HepG2 (cell line): ENCODE data around the gene DUSP16. TPM values are rescaled to one million over a fixed set of nuclear protein-coding genes. Genes with fewer than 3 reads are reported as not detected.

ENCODE experiments used
- BRCA1 ChIP-seq: sonication (generic); formaldehyde crosslinking; IDR thresholded peaks from 2 replicates; pipeline ENCODE4 v1.4.0; 2020; ENCODE audit warnings: missing genetic modification reagents
- CCDC6 ChIP-seq: sonication (generic); formaldehyde crosslinking; IDR thresholded peaks from 2 replicates; pipeline ENCODE4 v1.8.1; 2022; ENCODE audit warnings: mild to moderate bottlenecking, missing genetic modification reagents, moderate library complexity
- ELF1 ChIP-seq: sonication (generic); formaldehyde crosslinking; IDR thresholded peaks from 2 replicates; pipeline ENCODE4 v1.4.0; 2020; ENCODE audit warnings: missing genetic modification reagents
- MAFF ChIP-seq: IDR thresholded peaks from 2 replicates; pipeline ENCODE4 v1.6.1; 2011; ENCODE audit warnings: low read depth, low read length, improper control_type of control experiment
- MZF1 ChIP-seq: sonication (generic); formaldehyde crosslinking; IDR thresholded peaks from 2 replicates; pipeline ENCODE4 v1.8.1; 2023; ENCODE audit warnings: mild to moderate bottlenecking, missing genetic modification reagents, borderline replicate concordance
- NBN ChIP-seq: fragments of 450-650 bp; conservative IDR thresholded peaks from 2 replicates; pipeline ENCODE4 v1.6.1; 2017
- PAWR ChIP-seq: sonication (generic); formaldehyde crosslinking; IDR thresholded peaks from 2 replicates; pipeline ENCODE4 v1.4.0; 2020; ENCODE audit warnings: missing genetic modification reagents, mild to moderate bottlenecking, borderline replicate concordance
- POLR2G ChIP-seq: fragments of 200-400 bp; formaldehyde crosslinking; IDR thresholded peaks from 2 replicates; pipeline ENCODE4 v1.6.1; 2018; ENCODE audit warnings: mild to moderate bottlenecking, low read depth, low read length, moderate library complexity
- RELA ChIP-seq: sonication (generic); formaldehyde crosslinking; IDR thresholded peaks from 2 replicates; pipeline ENCODE4 v1.4.0; 2020; ENCODE audit warnings: missing genetic modification reagents
- TBX2 ChIP-seq: sonication (generic); formaldehyde crosslinking; IDR thresholded peaks from 2 replicates; pipeline ENCODE4 v1.5.0; 2020; ENCODE audit warnings: missing genetic modification reagents, mild to moderate bottlenecking, borderline replicate concordance
- ZNF256 ChIP-seq: sonication (generic); formaldehyde crosslinking; conservative IDR thresholded peaks from 2 replicates; pipeline ENCODE4 v1.4.0; 2020; ENCODE audit warnings: missing genetic modification reagents
- ZNF572 ChIP-seq: sonication (generic); formaldehyde crosslinking; IDR thresholded peaks from 2 replicates; pipeline ENCODE4 v1.5.1; 2020; ENCODE audit warnings: mild to moderate bottlenecking, missing genetic modification reagents
- polyA plus RNA-seq, 8 experiments: library from polyadenylated mRNA; depleted of rRNA in 3 of 8; stranded (reverse) in 7 of 8; unstranded in 1 of 8; fragments of >200 nt; fragmentation: Illumina TruSeq in 4 of 8; extraction: Trizol in 4 of 8; gene quantifications; 2 replicates each; pipeline versions ENCODE4 v1.2.1 to v1.2.3, GENCODE V29; 2011 to 2016; ENCODE audit warnings: low read depth in 4 of 8, missing spikeins in 1 of 8, mixed read lengths in 1 of 8; ENCODE audit not compliant: insufficient read depth in 1 of 8
- total RNA-seq, 5 experiments: library from RNA; depleted of rRNA; stranded (reverse); fragments of >200 nt; fragmentation: Illumina TruSeq; extraction: Trizol; gene quantifications; 2 replicates each; pipeline ENCODE4 v1.2.3, GENCODE V29; 2016; ENCODE audit warnings: low read depth in 1 of 5
- TF ChIP-seq, protein P1 (sequence below): sonication (generic); formaldehyde crosslinking; IDR thresholded peaks from 2 replicates; pipeline ENCODE4 v1.8.1; 2023; ENCODE audit warnings: missing genetic modification reagents, inconsistent platforms, borderline replicate concordance
- TF ChIP-seq, protein P2 (sequence below): IDR thresholded peaks from 2 replicates; pipeline ENCODE4 v1.6.1; 2018; ENCODE audit warnings: missing genetic modification reagents
- TF ChIP-seq, protein P3 (sequence below): sonication (generic); formaldehyde crosslinking; IDR thresholded peaks from 2 replicates; pipeline ENCODE4 v1.4.0; 2020; ENCODE audit warnings: missing genetic modification reagents; ENCODE audit errors: not compliant biosample characterization
- TF ChIP-seq, protein P4 (sequence below): sonication (generic); formaldehyde crosslinking; IDR thresholded peaks from 2 replicates; pipeline ENCODE4 v1.5.0; 2020; ENCODE audit warnings: missing genetic modification reagents
- TF ChIP-seq, protein P5 (sequence below): sonication (generic); formaldehyde crosslinking; IDR thresholded peaks from 2 replicates; pipeline ENCODE4 v1.4.0; 2020; ENCODE audit warnings: missing genetic modification reagents, mild to moderate bottlenecking, borderline replicate concordance
- TF ChIP-seq, protein P6 (sequence below): sonication (generic); formaldehyde crosslinking; IDR thresholded peaks from 2 replicates; pipeline ENCODE4 v1.5.0; 2020; ENCODE audit warnings: mild to moderate bottlenecking, missing genetic modification reagents
- TF ChIP-seq, protein P7 (sequence below): IDR thresholded peaks from 2 replicates; pipeline ENCODE4 v1.6.1; 2016; ENCODE audit warnings: mild to moderate bottlenecking, missing biosample characterization, missing genetic modification reagents

The DUSP16 gene
- total and polyA plus RNA-seq, 2 of the 13 experiments (the other 11 are each of a cell fraction or from before 2014, with no cell fraction given) = 45.7 to 46.6 TPM

DNA sequence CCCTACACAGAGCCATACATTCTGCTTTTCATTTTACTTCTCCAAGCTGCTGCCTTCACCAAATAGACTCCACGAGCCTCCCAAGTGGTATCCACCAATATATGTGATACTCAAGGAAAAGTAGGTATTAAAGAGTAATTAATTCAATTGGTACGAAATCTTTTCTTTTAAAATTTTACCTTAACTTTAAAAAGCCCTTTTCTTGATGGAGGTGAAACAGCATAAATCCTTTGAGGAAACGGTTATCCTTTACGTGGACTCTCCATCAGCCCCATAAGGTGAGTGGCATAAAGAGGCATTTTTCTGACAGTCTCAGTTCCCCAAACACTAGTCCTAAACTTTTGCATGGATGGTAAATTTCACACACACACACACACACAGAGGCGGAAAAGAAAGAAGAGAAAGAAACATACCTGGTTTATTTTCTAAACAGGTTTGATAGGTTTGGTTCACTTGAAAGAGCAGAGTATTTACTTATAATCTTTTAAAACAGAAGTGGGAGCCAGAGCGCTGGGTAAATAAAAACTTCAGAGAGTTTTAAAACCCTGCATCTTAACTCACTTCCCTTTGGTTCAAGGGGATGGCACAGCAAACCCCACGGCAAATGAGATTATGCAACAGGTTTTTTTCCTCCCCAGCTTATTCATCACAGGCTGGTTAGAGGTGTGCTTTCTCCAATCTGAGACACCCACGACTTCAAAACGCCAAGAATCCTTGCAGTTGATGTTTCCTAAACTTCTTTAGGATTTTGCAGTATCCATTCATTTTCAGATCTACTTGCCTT lies 1.9 kb downstream of the DUSP16 start (continued):
- TF ChIP-seq, protein P1, sequence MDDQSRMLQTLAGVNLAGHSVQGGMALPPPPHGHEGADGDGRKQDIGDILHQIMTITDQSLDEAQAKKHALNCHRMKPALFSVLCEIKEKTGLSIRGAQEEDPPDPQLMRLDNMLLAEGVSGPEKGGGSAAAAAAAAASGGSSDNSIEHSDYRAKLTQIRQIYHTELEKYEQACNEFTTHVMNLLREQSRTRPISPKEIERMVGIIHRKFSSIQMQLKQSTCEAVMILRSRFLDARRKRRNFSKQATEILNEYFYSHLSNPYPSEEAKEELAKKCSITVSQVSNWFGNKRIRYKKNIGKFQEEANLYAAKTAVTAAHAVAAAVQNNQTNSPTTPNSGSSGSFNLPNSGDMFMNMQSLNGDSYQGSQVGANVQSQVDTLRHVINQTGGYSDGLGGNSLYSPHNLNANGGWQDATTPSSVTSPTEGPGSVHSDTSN (CRISPR knock-in tag) = no peak
- TF ChIP-seq ELF1 (CRISPR knock-in tag) (no peak), NBN (no peak), CCDC6 (CRISPR knock-in tag) (no peak; the same call in 1 of the 2 replicates), MAFF (no peak), MZF1 (CRISPR knock-in tag) (no peak), POLR2G (peak; percentile 80), ZNF572 (CRISPR knock-in tag) (no peak), PAWR (CRISPR knock-in tag) (no peak), TBX2 (CRISPR knock-in tag) (peak; percentile 73), ZNF256 (CRISPR knock-in tag) (no peak), RELA (no peak), BRCA1 (no peak)
- TF ChIP-seq, protein P2, sequence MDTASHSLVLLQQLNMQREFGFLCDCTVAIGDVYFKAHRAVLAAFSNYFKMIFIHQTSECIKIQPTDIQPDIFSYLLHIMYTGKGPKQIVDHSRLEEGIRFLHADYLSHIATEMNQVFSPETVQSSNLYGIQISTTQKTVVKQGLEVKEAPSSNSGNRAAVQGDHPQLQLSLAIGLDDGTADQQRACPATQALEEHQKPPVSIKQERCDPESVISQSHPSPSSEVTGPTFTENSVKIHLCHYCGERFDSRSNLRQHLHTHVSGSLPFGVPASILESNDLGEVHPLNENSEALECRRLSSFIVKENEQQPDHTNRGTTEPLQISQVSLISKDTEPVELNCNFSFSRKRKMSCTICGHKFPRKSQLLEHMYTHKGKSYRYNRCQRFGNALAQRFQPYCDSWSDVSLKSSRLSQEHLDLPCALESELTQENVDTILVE (CRISPR knock-in tag) = no peak
- TF ChIP-seq, protein P3, sequence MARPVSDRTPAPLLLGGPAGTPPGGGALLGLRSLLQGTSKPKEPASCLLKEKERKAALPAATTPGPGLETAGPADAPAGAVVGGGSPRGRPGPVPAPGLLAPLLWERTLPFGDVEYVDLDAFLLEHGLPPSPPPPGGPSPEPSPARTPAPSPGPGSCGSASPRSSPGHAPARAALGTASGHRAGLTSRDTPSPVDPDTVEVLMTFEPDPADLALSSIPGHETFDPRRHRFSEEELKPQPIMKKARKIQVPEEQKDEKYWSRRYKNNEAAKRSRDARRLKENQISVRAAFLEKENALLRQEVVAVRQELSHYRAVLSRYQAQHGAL (CRISPR knock-in tag) = no peak
- TF ChIP-seq, protein P4, sequence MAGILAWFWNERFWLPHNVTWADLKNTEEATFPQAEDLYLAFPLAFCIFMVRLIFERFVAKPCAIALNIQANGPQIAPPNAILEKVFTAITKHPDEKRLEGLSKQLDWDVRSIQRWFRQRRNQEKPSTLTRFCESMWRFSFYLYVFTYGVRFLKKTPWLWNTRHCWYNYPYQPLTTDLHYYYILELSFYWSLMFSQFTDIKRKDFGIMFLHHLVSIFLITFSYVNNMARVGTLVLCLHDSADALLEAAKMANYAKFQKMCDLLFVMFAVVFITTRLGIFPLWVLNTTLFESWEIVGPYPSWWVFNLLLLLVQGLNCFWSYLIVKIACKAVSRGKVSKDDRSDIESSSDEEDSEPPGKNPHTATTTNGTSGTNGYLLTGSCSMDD (CRISPR knock-in tag) = no peak
- TF ChIP-seq, protein P5, sequence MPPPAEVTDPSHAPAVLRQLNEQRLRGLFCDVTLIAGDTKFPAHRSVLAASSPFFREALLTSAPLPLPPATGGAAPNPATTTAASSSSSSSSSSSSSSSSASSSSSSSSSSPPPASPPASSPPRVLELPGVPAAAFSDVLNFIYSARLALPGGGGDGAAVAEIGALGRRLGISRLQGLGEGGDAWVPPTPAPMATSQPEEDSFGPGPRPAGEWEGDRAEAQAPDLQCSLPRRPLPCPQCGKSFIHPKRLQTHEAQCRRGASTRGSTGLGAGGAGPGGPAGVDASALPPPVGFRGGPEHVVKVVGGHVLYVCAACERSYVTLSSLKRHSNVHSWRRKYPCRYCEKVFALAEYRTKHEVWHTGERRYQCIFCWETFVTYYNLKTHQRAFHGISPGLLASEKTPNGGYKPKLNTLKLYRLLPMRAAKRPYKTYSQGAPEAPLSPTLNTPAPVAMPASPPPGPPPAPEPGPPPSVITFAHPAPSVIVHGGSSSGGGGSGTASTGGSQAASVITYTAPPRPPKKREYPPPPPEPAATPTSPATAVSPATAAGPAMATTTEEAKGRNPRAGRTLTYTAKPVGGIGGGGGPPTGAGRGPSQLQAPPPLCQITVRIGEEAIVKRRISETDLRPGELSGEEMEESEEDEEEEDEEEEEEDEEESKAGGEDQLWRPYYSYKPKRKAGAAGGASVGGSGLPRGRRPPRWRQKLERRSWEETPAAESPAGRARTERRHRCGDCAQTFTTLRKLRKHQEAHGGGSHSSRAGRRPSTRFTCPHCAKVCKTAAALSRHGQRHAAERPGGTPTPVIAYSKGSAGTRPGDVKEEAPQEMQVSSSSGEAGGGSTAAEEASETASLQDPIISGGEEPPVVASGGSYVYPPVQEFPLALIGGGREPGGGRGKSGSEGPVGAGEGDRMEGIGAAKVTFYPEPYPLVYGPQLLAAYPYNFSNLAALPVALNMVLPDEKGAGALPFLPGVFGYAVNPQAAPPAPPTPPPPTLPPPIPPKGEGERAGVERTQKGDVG (CRISPR knock-in tag) = no peak
- TF ChIP-seq, protein P6, sequence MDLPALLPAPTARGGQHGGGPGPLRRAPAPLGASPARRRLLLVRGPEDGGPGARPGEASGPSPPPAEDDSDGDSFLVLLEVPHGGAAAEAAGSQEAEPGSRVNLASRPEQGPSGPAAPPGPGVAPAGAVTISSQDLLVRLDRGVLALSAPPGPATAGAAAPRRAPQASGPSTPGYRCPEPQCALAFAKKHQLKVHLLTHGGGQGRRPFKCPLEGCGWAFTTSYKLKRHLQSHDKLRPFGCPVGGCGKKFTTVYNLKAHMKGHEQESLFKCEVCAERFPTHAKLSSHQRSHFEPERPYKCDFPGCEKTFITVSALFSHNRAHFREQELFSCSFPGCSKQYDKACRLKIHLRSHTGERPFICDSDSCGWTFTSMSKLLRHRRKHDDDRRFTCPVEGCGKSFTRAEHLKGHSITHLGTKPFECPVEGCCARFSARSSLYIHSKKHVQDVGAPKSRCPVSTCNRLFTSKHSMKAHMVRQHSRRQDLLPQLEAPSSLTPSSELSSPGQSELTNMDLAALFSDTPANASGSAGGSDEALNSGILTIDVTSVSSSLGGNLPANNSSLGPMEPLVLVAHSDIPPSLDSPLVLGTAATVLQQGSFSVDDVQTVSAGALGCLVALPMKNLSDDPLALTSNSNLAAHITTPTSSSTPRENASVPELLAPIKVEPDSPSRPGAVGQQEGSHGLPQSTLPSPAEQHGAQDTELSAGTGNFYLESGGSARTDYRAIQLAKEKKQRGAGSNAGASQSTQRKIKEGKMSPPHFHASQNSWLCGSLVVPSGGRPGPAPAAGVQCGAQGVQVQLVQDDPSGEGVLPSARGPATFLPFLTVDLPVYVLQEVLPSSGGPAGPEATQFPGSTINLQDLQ (CRISPR knock-in tag) = no peak
- TF ChIP-seq, protein P7, sequence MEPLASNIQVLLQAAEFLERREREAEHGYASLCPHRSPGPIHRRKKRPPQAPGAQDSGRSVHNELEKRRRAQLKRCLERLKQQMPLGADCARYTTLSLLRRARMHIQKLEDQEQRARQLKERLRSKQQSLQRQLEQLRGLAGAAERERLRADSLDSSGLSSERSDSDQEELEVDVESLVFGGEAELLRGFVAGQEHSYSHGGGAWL = no peak
